HepG2 (cell line): ENCODE data around the gene PDE4D. TPM values are rescaled to one million over a fixed set of nuclear protein-coding genes. Genes with fewer than 3 reads are reported as not detected.

Experiments used
- ATAC-seq: fragments of 200-7000 bp; cut with Tn5 transposase; 3 replicates; pipeline ENCODE4 v1.9.1; 2020; ENCODE audit warnings: mild to moderate bottlenecking, moderate library complexity
- BruUV-seq: library from RNA; stranded (reverse); fragments of 400-500 nt; replicated peaks from 2 replicates; lab custom pipeline; 2021; lab: Mats Ljungman, UMichigan
- CTCF ChIA-PET: fragments of 300-600 bp; formaldehyde crosslinking; extraction: SDS; loops from one replicate; lab custom pipeline; 2021; ENCODE audit warnings: low total read pairs, inconsistent platforms, low intra/inter-chr PET ratio; lab: Yijun Ruan, JAX
- POLR2A ChIA-PET: fragments of 350-600 bp; sonication (Branson Sonifier 250); formaldehyde crosslinking; loops from one replicate; lab custom pipeline; 2020; ENCODE audit warnings: antibody characterized with exemption, inconsistent platforms; lab: Yijun Ruan, JAX
- DNase-seq: peaks from one replicate; pipeline ENCODE4 v3.0.0-alpha.2; 2015; ENCODE audit warnings: low spot score
- FAIRE-seq: peaks from 3 replicates; lab custom pipeline; 2011; peaks lifted over from hg19 to GRCh38; lab: Jason Lieb, UNC
- H2AFZ ChIP-seq: one replicate; pipeline ENCODE4 v1.6.1; 2011; ENCODE audit warnings: low read length, inconsistent platforms
- H3K27ac ChIP-seq: fragments of 300-600 bp; 3 replicates; pipeline ENCODE4 v1.8.0; 2011; ENCODE audit warnings: mixed run types, mild to moderate bottlenecking, mixed read lengths, low read length, inconsistent platforms; ENCODE audit not compliant: insufficient read depth; ENCODE audit errors: extremely low read length
- H3K27me3 ChIP-seq, 2 experiments: fragments of 200-600 bp in 1 of 2; 2 replicates in 1 of 2; 3 replicates in 1 of 2; pipeline versions ENCODE4 v1.6.0 to v1.8.0; 2011; ENCODE audit warnings: low read length in 2 of 2, mild to moderate bottlenecking in 2 of 2, moderate library complexity in 2 of 2, inconsistent platforms in 1 of 2; ENCODE audit not compliant: insufficient read depth in 2 of 2, control insufficient read depth in 1 of 2
- H3K36me3 ChIP-seq, 2 experiments: fragments of 200-600 bp in 1 of 2; replicated peaks in 1 of 2; 2 replicates in 1 of 2; 3 replicates in 1 of 2; pipeline versions ENCODE4 v1.5.1 to v1.8.0; 2011; ENCODE audit warnings: low read length in 2 of 2, inconsistent platforms in 1 of 2; ENCODE audit not compliant: insufficient read depth in 2 of 2, control insufficient read depth in 1 of 2
- H3K4me1 ChIP-seq: 2 replicates; pipeline ENCODE4 v1.5.1; 2012; ENCODE audit warnings: low read length, inconsistent platforms; ENCODE audit not compliant: insufficient read depth
- H3K4me2 ChIP-seq: 2 replicates; pipeline ENCODE4 v1.6.0; 2011; ENCODE audit warnings: low read depth, low read length, inconsistent platforms
- H3K4me3 ChIP-seq, 3 experiments: fragments of 200-600 bp in 1 of 3; sonication (generic), shearing (Covaris generic) in 1 of 3; replicated peaks in 1 of 3; 2 replicates each; pipeline ENCODE4 v1.5.1; 2011 to 2016; ENCODE audit warnings: low read length in 3 of 3, inconsistent platforms in 2 of 3, low read depth in 2 of 3, mild to moderate bottlenecking in 2 of 3, control low read depth in 1 of 3, mixed read lengths in 1 of 3; ENCODE audit not compliant: insufficient read depth in 1 of 3
- H3K79me2 ChIP-seq: one replicate; pipeline ENCODE4 v1.6.1; 2011; ENCODE audit warnings: low read length, inconsistent platforms; ENCODE audit not compliant: insufficient read depth
- H3K9ac ChIP-seq: 2 replicates; pipeline ENCODE4 v1.6.0; 2011; ENCODE audit warnings: mild to moderate bottlenecking, low read depth, low read length, inconsistent platforms; ENCODE audit not compliant: insufficient read depth
- H3K9me3 ChIP-seq: 2 replicates; pipeline ENCODE4 v1.5.1; 2012; ENCODE audit warnings: mild to moderate bottlenecking, low read length
- H4K20me1 ChIP-seq: 2 replicates; pipeline ENCODE4 v1.6.0; 2011; ENCODE audit warnings: inconsistent platforms, mild to moderate bottlenecking, low read length, moderate library complexity; ENCODE audit not compliant: insufficient read depth
- CREM ChIP-seq, 2 experiments: sonication (generic) in 1 of 2; formaldehyde crosslinking in 1 of 2; IDR thresholded peaks; 2 replicates each; pipeline versions ENCODE4 v1.4.0 to v1.6.1; 2016 to 2020; ENCODE audit warnings: antibody characterized with exemption in 1 of 2, mild to moderate bottlenecking in 1 of 2, missing genetic modification reagents in 1 of 2
- ELF1 ChIP-seq: sonication (generic); formaldehyde crosslinking; IDR thresholded peaks from 2 replicates; pipeline ENCODE4 v1.4.0; 2020; ENCODE audit warnings: missing genetic modification reagents
- LBX2 ChIP-seq: sonication (generic); formaldehyde crosslinking; IDR thresholded peaks from 2 replicates; pipeline ENCODE4 v1.5.0; 2020; ENCODE audit warnings: missing genetic modification reagents, mild to moderate bottlenecking, borderline replicate concordance
- MAFF ChIP-seq: IDR thresholded peaks from 2 replicates; pipeline ENCODE4 v1.6.1; 2011; ENCODE audit warnings: low read depth, low read length, improper control_type of control experiment
- MAFK ChIP-seq, 2 experiments: IDR thresholded peaks in 1 of 2; conservative IDR thresholded peaks in 1 of 2; 2 replicates each; pipeline ENCODE4 v1.6.1; 2011; ENCODE audit warnings: improper control_type of control experiment in 2 of 2, low read length in 2 of 2
- RERE ChIP-seq: IDR thresholded peaks from 2 replicates; pipeline ENCODE4 v1.6.1; 2016; ENCODE audit warnings: low read depth, missing genetic modification reagents, missing compliant biosample characterization
- SETDB1 ChIP-seq: sonication (generic); formaldehyde crosslinking; IDR thresholded peaks from 2 replicates; pipeline ENCODE4 v1.5.1; 2020; ENCODE audit warnings: missing genetic modification reagents, mild to moderate bottlenecking, borderline replicate concordance
- THYN1 ChIP-seq: sonication (generic); formaldehyde crosslinking; IDR thresholded peaks from 2 replicates; pipeline ENCODE4 v1.8.1; 2023; ENCODE audit warnings: low read depth, mild to moderate bottlenecking, moderate library complexity, missing genetic modification reagents, borderline replicate concordance
- ZKSCAN1 ChIP-seq: fragments of 150-350 bp; IDR thresholded peaks from 2 replicates; pipeline ENCODE4 v1.6.1; 2014; ENCODE audit warnings: low read length
- ZNF569 ChIP-seq: sonication (generic); formaldehyde crosslinking; IDR thresholded peaks from 2 replicates; pipeline ENCODE4 v1.5.0; 2020; ENCODE audit warnings: mild to moderate bottlenecking, missing genetic modification reagents, moderate library complexity, borderline replicate concordance
- WGBS: methylation state at CpG from one replicate; pipeline ENCODE4 v1.1.6; 2017; ENCODE audit warnings: low lambda C conversion rate; 5-methylcytosine and 5-hydroxymethylcytosine counted together
- in situ Hi-C: cut with HindIII; loops from 2 replicates; pipeline ENCODE4 v1.10.0; 2017; ENCODE audit warnings: low pct_unique_long_range_greater_than_20kb; ENCODE audit not compliant: extremely low pct_ligation_motif_present
- intact Hi-C: fragments of 100-400 bp; cut with micrococcal nuclease; formaldehyde crosslinking; loops from one replicate; pipeline ENCODE4 v1.10.0; 2022; ENCODE audit not compliant: unreplicated experiment
- polyA plus RNA-seq, 8 experiments: library from polyadenylated mRNA; depleted of rRNA in 3 of 8; stranded (reverse) in 7 of 8; unstranded in 1 of 8; fragments of >200 nt; fragmentation: Illumina TruSeq in 4 of 8; extraction: Trizol in 4 of 8; gene quantifications; 2 replicates each; pipeline versions ENCODE4 v1.2.1 to v1.2.3, GENCODE V29; 2011 to 2016; ENCODE audit warnings: low read depth in 4 of 8, missing spikeins in 1 of 8, mixed read lengths in 1 of 8; ENCODE audit not compliant: insufficient read depth in 1 of 8
- total RNA-seq, 5 experiments: library from RNA; depleted of rRNA; stranded (reverse); fragments of >200 nt; fragmentation: Illumina TruSeq; extraction: Trizol; gene quantifications; 2 replicates each; pipeline ENCODE4 v1.2.3, GENCODE V29; 2016; ENCODE audit warnings: low read depth in 1 of 5

Gene PDE4D
- total and polyA plus RNA-seq, 2 of the 13 experiments (the other 11 are each of a cell fraction or from before 2014, with no cell fraction given) = 7.0 to 12.2 TPM

GRCh38 chr5:59241119-59241518, 652.4 kb downstream of the PDE4D start (continued):
- TF ChIP-seq ELF1 (no peak), RERE (CRISPR knock-in tag) (no peak)

GRCh38 chr5:59238126-59238902, 655.2 kb downstream of the PDE4D start:
- DNase-seq (no peak), ATAC-seq (no peak), FAIRE-seq (no peak)
- in situ Hi-C loops (no loop called here), intact Hi-C loops (no loop called here)
- H3K27me3 ChIP-seq = no peaks in the 10 kb centered on the region
- H3K9ac ChIP-seq = no peak overlapping the region
- no peak overlapping the region for H3K4me2 ChIP-seq
- H3K79me2 ChIP-seq = no peaks in the 10 kb centered on the region
- H3K27ac ChIP-seq = no peak overlapping the region
- 23% methylated on average over 3 of the region's 3 CpGs for WGBS
- TF ChIP-seq CREM (IDR thresholded peaks at IDR 0.05) = no peak
- TF ChIP-seq CREM (CRISPR knock-in tag; IDR thresholded peaks at IDR 0.05) = no peak
- TF ChIP-seq ZKSCAN1 = no peak
- TF ChIP-seq SETDB1 (CRISPR knock-in tag) = no peak
- TF ChIP-seq THYN1 (CRISPR knock-in tag) = no peak
- TF ChIP-seq MAFK (conservative IDR thresholded peaks at IDR 0.05 in 1 of 2, IDR thresholded peaks at IDR 0.05 in 1 of 2; ENCODE audit: low read length in 2 of 2) = peak; percentile 16 to 58; a peak in 2 of 4 replicates
- peak; percentile 16; the same call in 1 of the 2 replicates for TF ChIP-seq MAFF
- no peak for TF ChIP-seq ZNF569 (CRISPR knock-in tag)
- TF ChIP-seq LBX2 = no peak
- no peak overlapping the region for H2AFZ ChIP-seq
- H4K20me1 ChIP-seq = no peaks in the 10 kb centered on the region
- no peak overlapping the region for H3K4me3 ChIP-seq
- no peaks in the 10 kb centered on the region for H3K4me1 ChIP-seq
- H3K36me3 ChIP-seq = no peaks in the 10 kb centered on the region
- CTCF ChIA-PET = no interaction called here
- POLR2A ChIA-PET = no interaction called here
- no peaks in the 10 kb centered on the region for H3K9me3 ChIP-seq
- BruUV-seq = no TSS peak
